ENCODE results near the gene MILR1. TPM values are rescaled to one million over a fixed set of nuclear protein-coding genes. Genes with fewer than 3 reads are reported as not detected.

MILR1 gene
- total and polyA plus RNA-seq, 12 donors, result 1.0 to 13.3 (median 1.3) TPM

DNA sequence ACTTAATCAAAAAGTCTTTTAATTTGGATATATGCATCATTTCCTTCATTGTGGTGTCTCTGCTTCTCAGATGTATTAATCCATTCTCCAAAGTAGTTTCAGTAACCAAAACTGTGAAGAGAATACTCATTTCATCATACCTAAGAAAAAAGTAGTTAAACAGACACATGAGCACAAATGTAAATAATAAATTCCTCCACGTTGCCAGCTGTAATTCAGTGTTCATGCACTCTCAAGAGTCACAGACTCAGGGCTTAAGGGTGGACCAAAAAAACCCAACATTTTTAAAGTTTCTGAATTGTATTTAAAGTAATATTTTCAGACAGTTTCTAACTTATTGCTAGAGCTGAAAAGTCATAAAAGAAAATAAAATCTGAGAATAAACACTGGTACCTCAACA is 28.9 kb downstream of the MILR1 start:
- intact Hi-C loops (cut with DNase I), result no loop called here
- 43 to 49% methylated on average over 1 of the region's 1 CpG for WGBS, 2 donors
- Histone ChIP-seq H3K36me3 (peaks cover 0 to 74% (median 14%) of the 10 kb centered on the region in 9 donors), H3K4me3 (no peak overlapping the region), H3K27ac (no peak overlapping the region), H3K9me3 (no peaks in the 10 kb centered on the region), H3K27me3 (no peaks in the 10 kb centered on the region), H3K4me1 (no peaks in the 10 kb centered on the region)
- DNase-seq (no peak), ATAC-seq (no peak)
- TF ChIP-seq, protein P1, sequence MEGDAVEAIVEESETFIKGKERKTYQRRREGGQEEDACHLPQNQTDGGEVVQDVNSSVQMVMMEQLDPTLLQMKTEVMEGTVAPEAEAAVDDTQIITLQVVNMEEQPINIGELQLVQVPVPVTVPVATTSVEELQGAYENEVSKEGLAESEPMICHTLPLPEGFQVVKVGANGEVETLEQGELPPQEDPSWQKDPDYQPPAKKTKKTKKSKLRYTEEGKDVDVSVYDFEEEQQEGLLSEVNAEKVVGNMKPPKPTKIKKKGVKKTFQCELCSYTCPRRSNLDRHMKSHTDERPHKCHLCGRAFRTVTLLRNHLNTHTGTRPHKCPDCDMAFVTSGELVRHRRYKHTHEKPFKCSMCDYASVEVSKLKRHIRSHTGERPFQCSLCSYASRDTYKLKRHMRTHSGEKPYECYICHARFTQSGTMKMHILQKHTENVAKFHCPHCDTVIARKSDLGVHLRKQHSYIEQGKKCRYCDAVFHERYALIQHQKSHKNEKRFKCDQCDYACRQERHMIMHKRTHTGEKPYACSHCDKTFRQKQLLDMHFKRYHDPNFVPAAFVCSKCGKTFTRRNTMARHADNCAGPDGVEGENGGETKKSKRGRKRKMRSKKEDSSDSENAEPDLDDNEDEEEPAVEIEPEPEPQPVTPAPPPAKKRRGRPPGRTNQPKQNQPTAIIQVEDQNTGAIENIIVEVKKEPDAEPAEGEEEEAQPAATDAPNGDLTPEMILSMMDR (IDR thresholded peaks at IDR 0.05), result no peak

DNA sequence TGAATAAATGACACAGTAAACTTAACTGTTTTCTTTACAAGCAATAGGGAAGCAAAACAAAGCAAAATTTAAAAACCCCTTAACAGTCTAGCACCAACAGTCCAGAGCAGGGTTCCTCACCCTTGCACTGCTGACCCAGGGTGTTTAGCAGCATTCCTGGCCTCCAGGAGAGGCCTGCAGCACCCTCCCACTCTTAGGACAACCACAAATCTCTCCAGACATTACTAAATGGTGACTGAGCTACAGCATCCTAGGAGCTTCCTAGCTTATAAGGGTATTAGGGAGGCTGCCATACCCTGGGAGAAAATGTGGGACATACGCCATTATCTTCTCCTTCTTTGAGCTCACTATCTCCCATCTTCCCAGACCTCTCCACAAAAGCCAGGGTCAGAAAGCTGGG is 32.0 kb downstream of the MILR1 start:
- Histone ChIP-seq H3K4me3 (no peak overlapping the region), H3K27me3 (no peaks in the 10 kb centered on the region), H3K9me3 (no peaks in the 10 kb centered on the region), H3K36me3 (peaks cover 0 to 96% (median 19%) of the 10 kb centered on the region in 9 donors), H3K4me1 (peaks cover 0 to 4% (median 0%) of the 10 kb centered on the region in 9 donors), H3K27ac (no peak overlapping the region)
- WGBS, 2 donors, result 93 to 100% methylated on average over 1 of the region's 1 CpG
- TF ChIP-seq, protein P1 (IDR thresholded peaks at IDR 0.05), result no peak
- ATAC-seq, result no peak
- no peak for DNase-seq
- intact Hi-C loops (cut with DNase I), result no loop called here

DNA sequence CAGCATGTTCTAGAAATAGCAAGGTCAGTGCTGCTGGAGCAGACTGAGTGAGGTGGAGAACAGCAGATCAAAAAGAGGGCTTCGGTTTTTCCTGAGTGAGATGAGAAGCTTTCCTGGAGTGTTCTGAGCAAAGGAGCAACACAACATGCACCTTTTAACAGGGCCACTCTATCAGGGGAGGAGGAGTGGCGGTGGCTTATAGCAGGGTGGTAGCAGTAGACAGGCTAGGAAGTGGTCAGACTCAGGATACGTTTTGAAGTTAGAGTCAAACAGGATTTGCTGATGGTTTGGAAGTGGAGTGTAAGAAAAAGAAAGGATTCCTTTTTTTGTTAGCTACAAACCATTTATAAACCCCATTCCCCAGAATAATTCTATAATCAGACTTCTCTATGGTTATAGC is 35.5 kb downstream of the MILR1 start:
- 81 to 89% methylated on average over 3 of the region's 3 CpGs for WGBS, 2 donors
- Histone ChIP-seq H3K4me3 (no peak overlapping the region), H3K4me1 (peaks cover 0 to 4% (median 0%) of the 10 kb centered on the region in 9 donors), H3K36me3 (peaks cover 0 to 97% (median 13%) of the 10 kb centered on the region in 9 donors), H3K9me3 (no peaks in the 10 kb centered on the region), H3K27me3 (no peaks in the 10 kb centered on the region), H3K27ac (no peak overlapping the region)
- ATAC-seq (no peak), DNase-seq (no peak)
- TF ChIP-seq, protein P1 (IDR thresholded peaks at IDR 0.05), result no peak
- intact Hi-C loops (cut with DNase I), result no loop called here

DNA sequence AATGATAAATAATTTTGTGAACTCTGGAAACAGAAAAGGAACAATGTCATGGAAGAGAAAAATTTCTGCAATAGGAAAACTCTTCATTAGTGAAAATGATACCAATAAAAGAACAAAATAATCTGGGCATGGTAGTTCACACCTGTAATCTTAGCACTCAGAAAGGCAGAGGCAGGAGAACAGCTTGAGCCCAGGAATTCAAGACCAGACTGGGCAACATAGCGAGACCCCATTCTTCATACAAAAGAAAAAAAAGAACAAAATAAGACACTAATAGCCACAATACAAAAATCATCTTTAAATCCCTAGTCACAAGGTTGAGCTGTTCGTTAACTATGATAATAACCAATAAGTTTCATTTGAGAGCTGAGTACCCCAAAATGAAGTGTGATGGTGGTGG is 39.4 kb downstream of the MILR1 start:
- H3K27ac ChIP-seq, result no peak overlapping the region
- H3K9me3 ChIP-seq, result no peaks in the 10 kb centered on the region
- peaks cover 0 to 97% (median 19%) of the 10 kb centered on the region in 9 donors for H3K36me3 ChIP-seq
- WGBS, 2 donors, result 96 to 97% methylated on average over 2 of the region's 2 CpGs
- H3K27me3 ChIP-seq, result no peaks in the 10 kb centered on the region
- TF ChIP-seq, protein P1 (IDR thresholded peaks at IDR 0.05), result no peak
- DNase-seq, result no peak
- peaks cover 0 to 4% (median 0%) of the 10 kb centered on the region in 9 donors for H3K4me1 ChIP-seq
- ATAC-seq, result no peak
- H3K4me3 ChIP-seq, result no peak overlapping the region
- intact Hi-C loops (cut with DNase I), result loop anchor here in 2 of 10 donors (5.0 kb wide), 1 partner anchor 66 kb away; no protein-coding TSS in a partner anchor

Data from heart right ventricle (tissue), 16 donors.